ENCODE results near the gene CCDC14.

DNA sequence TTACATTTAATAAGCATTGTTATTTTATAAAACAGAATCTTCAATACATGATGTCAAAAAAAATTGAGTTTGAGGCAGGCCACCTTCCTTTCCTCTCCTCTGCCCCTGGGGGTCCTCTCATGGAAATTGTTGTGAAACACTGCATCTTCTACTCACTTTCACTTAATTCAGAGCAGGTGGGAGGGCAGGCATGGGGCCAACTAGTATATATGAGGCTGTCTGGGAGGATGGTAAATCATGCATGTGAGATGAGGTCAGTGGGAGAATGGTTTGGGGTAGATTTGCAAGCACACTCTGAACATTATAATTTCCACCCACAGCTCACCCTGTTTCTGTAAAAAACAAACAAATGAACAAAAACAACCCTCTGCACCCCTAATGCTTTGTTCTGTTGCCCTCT, 10.4 kb upstream of the CCDC14 start:
- TF ChIP-seq, protein P1, sequence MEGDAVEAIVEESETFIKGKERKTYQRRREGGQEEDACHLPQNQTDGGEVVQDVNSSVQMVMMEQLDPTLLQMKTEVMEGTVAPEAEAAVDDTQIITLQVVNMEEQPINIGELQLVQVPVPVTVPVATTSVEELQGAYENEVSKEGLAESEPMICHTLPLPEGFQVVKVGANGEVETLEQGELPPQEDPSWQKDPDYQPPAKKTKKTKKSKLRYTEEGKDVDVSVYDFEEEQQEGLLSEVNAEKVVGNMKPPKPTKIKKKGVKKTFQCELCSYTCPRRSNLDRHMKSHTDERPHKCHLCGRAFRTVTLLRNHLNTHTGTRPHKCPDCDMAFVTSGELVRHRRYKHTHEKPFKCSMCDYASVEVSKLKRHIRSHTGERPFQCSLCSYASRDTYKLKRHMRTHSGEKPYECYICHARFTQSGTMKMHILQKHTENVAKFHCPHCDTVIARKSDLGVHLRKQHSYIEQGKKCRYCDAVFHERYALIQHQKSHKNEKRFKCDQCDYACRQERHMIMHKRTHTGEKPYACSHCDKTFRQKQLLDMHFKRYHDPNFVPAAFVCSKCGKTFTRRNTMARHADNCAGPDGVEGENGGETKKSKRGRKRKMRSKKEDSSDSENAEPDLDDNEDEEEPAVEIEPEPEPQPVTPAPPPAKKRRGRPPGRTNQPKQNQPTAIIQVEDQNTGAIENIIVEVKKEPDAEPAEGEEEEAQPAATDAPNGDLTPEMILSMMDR (IDR thresholded peaks at IDR 0.05): no peak
- no peak for TF ChIP-seq POLR2A (IDR thresholded peaks at IDR 0.05)
